Left cardiac atrium (tissue), 4 donors: Measurements from ENCODE around the gene GIGYF2. TPM values are rescaled to one million over a fixed set of nuclear protein-coding genes. Genes with fewer than 3 reads are reported as not detected.
"Not testable (repeated sequence)": the region's sequence is repeated elsewhere in the genome, so short reads cannot be mapped to it uniquely, and the experiment has no call there.

Experiments
- ATAC-seq, 2 donors: fragments of 200-7000 bp; cut with Tn5 transposase; one replicate each; pipeline ENCODE4 v1.9.1; 2020; ENCODE audit warnings: mild to moderate bottlenecking in 2 of 2, moderate library complexity in 2 of 2
- DNase-seq: peaks from one replicate; pipeline ENCODE4 v3.0.0-alpha.2; 2020
- intact Hi-C, 2 donors: fragments of 100-400 bp; cut with DNase I; formaldehyde crosslinking; loops; one replicate each; pipeline versions ENCODE4 v1.14.1 to v1.15.1; 2022 to 2023
- long read RNA-seq: library from polyadenylated mRNA; unstranded; transcript quantifications from one replicate; pipeline ENCODE4 v2.0.0, GENCODE V29; 2021
- total RNA-seq, 2 donors: library from RNA; stranded (reverse); fragmentation: NEBNext Ultra II Directional; extraction: Animal tissue kit (Norgen Biotek cat#: 25700); gene quantifications; one replicate each; pipeline ENCODE4 v1.2.1, GENCODE V29; 2021
- donor health status: DM: no; HTN: yes; CAD: no.
- donor health status: DM: no; HTN: yes; CAD: no; lungs with severe emphysema.
- donor health status: DM: yes; HTN: yes; CAD: no.
- donor health status: Dilated cardiomyopathy.

The GIGYF2 gene
- total RNA-seq, result 10 to 100 TPM; 53.5 to 57.4 TPM
- long read RNA-seq, full-length matches to known transcripts, result 3 of 59 reads
- long read RNA-seq, partial matches to known transcripts, result 32 of 59 reads
- long read RNA-seq, other reads (novel, unspliced or antisense), result 24 of 59 reads

- DNase-seq (peak; percentile 97), ATAC-seq (peak; percentile 98 to 99)
- intact Hi-C loops, result no loop called here
Measured at GRCh38 chr2:232697059-232697806, at the start of gene GIGYF2. Gene GIGYF2 (plus strand): TSS chr2:232697331. CDS start chr2:232735198, 37,867 bp downstream.

DNA sequence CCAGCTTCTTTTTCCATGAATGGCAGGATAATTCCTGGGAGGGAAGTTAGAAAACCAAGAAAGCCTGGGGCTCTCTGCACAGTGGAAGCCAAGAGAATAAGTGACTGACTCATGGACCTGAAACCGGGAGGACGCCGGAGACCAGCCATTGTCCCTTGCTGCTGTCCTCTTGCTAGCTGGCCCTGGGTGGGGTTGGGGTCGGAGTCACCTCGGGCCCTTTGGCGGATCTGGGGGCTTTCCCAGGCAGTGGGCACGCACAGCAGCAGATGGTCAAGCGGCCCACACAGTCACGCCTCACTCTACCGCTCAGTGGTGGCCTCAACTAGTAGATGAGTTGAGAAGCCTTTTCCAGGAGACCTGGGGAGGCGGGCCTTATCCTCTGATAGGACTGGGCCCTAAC is 48.1 kb upstream of the GIGYF2 start:
- intact Hi-C loops, result no loop called here
- ATAC-seq (no peak), DNase-seq (no peak)

GRCh38 chr2:232652505-232652851 is 44.7 kb upstream of the GIGYF2 start:
- ATAC-seq (no peak), DNase-seq (no peak)
- intact Hi-C loops, result no loop called here

GRCh38 chr2:232653441-232653840 is 43.7 kb upstream of the GIGYF2 start:
- intact Hi-C loops, result no loop called here
- ATAC-seq (no peak), DNase-seq (no peak)

DNA sequence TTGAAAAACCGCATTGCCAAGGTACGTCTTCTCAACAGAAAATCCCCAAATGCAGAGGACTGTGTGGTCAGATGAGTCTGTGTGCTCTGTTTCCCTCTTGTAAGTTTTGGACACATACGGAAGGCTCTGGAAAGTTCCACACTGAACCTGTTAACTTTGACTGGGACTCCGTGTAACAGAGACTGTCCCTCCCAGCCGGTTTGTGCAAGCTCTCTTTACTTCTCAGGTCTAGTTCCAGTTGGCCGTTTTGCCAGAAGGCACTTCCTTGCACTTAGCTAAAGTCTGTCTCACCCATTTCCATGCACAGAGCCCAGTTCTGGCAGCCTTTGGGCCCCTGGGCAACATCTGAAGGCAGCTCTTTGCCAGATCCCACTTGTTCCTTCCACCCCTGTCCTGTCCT is 41.7 kb upstream of the GIGYF2 start:
- ATAC-seq (no peak), DNase-seq (no peak)
- intact Hi-C loops, result no loop called here

GRCh38 chr2:232658217-232658785 is 38.8 kb upstream of the GIGYF2 start:
- DNase-seq, result no peak
- intact Hi-C loops, result no loop called here
- peak in 1 of 2 donors; percentile 50 for ATAC-seq

GRCh38 chr2:232659359-232659758 is 37.8 kb upstream of the GIGYF2 start:
- ATAC-seq (no peak), DNase-seq (no peak)
- intact Hi-C loops, result no loop called here

DNA sequence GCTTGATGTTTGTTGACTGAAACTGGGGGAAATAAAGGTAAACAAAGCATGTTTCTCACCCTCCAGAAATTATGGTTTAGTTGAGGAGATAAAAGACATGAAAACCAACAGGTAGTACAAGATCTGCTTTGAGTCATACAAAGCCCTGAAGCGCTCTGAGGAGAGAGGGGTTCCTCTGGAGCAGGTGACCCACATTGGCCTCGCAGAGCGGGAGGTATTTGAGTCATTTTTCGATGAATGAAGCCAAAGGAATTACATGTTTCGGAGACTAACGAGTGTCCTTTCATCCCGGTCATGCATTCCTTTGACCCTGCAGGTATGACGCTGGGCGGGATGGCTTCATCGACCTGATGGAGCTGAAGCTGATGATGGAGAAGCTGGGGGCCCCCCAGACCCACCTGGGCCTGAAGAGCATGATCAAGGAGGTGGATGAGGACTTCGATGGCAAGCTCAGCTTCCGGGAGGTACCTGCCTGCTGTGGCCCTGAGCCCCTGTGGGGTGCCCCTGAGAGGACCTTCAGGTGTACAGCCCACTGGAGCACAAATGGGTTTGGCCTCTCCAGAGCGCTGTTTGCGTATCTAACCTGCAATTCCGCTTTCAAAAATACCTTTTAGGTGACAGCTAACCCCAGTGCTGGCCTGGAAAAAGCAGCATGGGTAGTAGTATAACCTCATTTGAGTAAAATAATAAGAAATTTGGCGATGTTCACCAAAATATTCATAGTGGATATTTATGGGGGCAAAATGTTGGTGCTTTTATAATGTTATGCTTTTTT is 34.5 kb upstream of the GIGYF2 start:
- ATAC-seq (no peak), DNase-seq (no peak)
- intact Hi-C loops, result loop anchor here in 1 of 2 donors (10.0 kb wide), 1 partner anchor 48 kb away; no protein-coding TSS in a partner anchor

DNA sequence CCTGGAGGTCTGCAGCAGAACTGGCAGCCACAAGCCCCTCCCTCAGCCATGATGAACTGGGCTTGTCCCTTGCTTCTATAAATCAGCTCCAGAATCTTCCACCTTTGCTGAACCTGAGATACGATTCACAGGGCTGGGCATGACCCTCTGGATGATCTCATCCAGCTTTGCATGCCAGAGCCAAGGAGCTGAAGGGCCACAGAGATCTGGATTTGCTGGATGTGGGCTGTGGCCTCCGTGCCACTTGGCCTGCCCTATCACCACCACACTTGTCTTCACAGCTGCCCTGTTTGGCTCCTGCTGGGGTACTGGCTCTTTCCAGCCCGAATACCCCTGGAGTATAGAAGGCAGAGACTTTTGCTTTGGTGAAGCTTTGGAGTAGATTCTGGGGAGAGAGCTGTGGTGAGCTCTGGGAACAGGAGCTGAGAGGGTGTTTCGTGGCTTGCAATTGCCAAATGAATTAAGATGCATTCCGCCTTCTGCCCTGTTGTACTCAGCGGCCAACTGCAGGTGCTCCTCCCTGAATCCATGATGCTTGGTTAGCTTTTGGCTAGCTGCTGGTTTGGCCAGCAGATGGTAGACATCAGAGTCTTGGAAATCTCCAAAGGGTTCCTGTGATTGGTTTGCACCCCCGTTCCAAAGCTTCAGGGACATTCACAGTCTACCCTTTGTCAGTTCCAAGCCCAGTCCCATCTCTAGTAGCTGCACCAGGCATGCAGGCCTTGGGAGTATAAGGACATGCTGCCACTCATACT is 30.9 kb upstream of the GIGYF2 start:
- intact Hi-C loops, result loop anchor here in 1 of 2 donors (10.0 kb wide), 1 partner anchor 51 kb away; no protein-coding TSS in a partner anchor
- no peak for DNase-seq
- peak in 1 of 2 donors; percentile 79 for ATAC-seq

DNA sequence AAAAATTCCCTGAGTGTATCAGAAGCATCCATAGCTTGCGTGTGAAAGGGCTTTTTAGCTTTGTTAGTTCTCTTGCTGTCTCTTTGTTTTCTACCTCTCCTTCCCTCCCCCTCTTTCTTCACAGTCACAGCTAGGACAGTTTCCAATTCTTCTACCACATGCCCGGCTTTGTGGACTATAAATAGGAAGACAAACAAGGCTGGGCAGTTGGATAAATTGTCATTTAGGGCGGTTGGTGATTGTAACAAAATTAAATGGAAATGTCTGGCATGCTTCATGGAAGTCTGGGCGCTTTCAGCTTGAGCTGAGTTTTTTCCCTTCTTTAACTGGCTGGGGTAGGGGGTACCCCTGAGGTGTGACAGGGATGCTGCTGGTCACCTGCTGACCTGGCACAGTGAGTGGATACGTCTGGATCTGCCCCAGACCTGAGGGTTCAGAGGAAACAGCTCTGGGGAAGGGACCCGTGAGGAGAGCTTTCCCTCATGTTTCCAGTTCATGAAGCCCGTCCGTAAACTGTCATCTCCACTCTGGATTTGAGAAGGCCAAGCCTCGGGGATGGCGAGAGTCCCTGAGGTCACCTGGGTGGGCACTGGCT is 29.0 kb upstream of the GIGYF2 start:
- intact Hi-C loops, result loop anchor here (2.0 to 10.0 kb wide), 2 partner anchors 53 to 61 kb away; no protein-coding TSS in a partner anchor
- ATAC-seq (peak; percentile 49 to 65), DNase-seq (no peak)

- intact Hi-C loops, result loop anchor here (2.0 to 10.0 kb wide), 2 partner anchors 54 to 62 kb away; no protein-coding TSS in a partner anchor
- DNase-seq, result no peak
- peak; percentile 50 to 59 for ATAC-seq
Measured at GRCh38 chr2:232668805-232669444, 28.2 kb upstream of the GIGYF2 start.

DNA sequence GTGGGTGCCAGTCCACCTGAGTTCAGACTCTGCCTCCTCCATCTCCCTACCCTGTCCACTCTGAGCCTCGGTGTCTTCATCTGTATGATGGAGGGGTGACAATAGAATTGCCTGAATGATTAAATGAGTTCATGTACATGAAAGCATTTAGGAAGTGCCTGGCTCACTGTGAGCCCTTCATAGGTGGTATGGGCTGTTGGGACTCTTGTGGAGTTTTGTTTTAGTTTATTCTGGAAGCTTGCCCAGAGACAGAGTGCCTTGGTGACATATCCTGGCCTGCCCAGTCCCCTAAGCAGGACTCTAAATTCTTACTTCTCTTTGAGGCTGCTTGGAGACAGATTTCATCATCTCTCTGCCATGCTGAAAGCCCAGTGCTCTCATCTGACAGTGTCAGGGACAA is 24.5 kb upstream of the GIGYF2 start:
- DNase-seq (no peak), ATAC-seq (no peak)
- intact Hi-C loops, result no loop called here

DNA sequence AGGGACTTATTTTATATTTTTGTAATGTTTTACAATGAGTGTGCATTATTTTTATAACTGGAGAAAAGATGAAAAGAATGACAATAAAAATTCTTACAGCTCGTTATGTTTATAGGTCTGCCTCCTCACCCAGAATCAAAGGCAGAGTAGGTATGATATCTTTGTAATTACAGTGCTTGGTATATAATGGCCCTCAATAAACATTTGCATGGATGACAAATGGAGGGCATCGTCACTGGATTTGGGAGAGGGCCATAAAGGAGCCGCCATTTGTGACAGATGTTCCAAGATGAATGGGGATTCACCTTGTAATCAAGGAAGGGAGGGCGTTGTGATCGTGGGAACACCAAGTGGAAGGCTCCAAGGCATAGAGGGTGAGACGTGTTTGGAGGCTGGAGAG is 22.6 kb upstream of the GIGYF2 start:
- intact Hi-C loops, result no loop called here
- ATAC-seq, result no peak
- DNase-seq, result no peak

DNA sequence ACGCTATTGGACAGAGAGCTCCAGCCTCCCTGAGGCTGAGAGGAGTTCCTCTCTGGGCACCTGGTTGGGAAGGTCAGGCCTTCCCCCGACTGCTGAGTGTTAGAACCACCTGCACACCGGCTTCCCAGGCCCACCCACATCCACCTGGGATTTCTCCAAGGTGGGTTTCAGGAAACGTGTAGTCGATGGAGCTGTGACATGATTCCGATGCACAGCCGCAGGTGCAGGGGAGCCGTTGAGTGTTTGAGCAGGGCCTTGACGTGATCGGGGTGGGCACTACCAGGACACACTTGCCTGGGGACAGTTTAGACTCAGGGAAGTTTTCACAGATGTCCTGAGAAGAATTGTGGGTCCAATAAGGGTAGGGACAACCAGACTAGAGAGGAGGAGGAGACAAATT is 21.8 kb upstream of the GIGYF2 start:
- no peak for DNase-seq
- ATAC-seq, result no peak
- intact Hi-C loops, result no loop called here

- intact Hi-C loops, result no loop called here
- ATAC-seq, result no peak
- no peak for DNase-seq
Measured at GRCh38 chr2:232680006-232680405, 17.1 kb upstream of the GIGYF2 start.

- ATAC-seq (peak in 1 of 2 donors; percentile 24), DNase-seq (no peak)
- intact Hi-C loops, result no loop called here
Measured at GRCh38 chr2:232681527-232681926, 15.6 kb upstream of the GIGYF2 start.

- ATAC-seq, result no peak
- intact Hi-C loops, result no loop called here
Measured at GRCh38 chr2:232683368-232683767, 13.8 kb upstream of the GIGYF2 start.

GRCh38 chr2:232685391-232685790 is 11.7 kb upstream of the GIGYF2 start:
- intact Hi-C loops, ATAC-seq, DNase-seq: not testable (repeated sequence)

More at GRCh38 chr2:232683368-232683767, 13.8 kb upstream of the GIGYF2 start:
- DNase-seq, result no peak
